IPS DF 4.7 (cell line): ENCODE measurements around the gene C1QTNF2.
"Not testable (repeated sequence)": the region's sequence is repeated elsewhere in the genome, so short reads cannot be mapped to it uniquely, and the experiment has no call there.

Experiments
- DNase-seq: peaks from one replicate; pipeline ENCODE4 v3.0.0-alpha.2; 2013; ENCODE audit warnings: low spot score; ENCODE audit errors: extremely low read depth

Gene C1QTNF2

DNA sequence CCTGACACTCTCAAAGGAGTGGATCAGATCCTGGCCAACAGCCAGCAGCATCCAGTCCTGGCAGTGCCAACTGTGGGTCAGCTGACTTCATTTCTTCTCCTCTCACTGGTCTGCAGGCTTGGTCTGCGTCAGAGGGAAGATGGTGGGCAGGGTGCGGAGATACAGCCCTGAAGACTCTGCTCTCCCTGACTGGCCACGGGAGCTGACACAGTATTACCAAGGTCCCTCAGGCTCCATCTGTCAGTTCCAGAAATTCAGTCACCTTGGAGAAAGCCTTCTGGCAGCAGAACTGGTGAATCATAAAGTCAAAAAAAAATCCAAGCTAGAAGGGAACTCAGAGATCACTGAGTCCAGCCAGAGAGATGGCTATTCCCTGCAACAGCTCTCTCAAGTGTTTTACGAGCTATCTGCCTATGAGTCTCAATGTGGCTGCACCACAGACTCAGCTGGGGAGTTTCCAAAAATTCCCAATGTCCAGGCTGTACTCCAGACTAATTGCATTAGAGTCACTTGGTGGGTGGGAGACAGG is 27.9 kb downstream of the C1QTNF2 start:
- no peak for DNase-seq

DNA sequence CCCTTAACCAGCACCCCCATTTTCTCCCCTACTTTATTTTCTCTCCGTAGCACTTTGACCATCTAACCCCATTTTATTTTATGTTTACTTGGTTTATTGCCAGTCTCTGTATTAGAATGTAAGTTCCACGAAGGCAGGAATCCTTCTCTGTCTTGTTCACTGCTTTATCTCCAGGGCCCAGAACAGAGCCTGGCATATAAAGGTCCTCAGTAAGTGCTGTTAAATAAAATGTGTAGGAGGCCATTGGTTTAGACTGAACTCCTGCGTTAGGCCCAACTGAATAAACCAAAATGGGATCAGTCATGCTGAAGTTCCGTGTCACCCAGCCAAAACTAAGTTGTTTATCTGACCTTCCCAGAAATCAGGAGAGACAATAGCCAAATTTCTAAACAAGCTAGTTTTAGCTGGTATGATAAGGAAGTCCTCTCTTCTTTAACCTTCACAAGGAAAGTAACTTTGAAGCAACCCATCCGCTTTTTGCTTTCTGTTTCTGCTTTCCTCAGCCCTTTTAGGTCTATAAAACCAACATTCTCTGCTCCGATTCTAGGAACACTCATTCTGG is 29.0 kb downstream of the C1QTNF2 start:
- no peak for DNase-seq

DNA sequence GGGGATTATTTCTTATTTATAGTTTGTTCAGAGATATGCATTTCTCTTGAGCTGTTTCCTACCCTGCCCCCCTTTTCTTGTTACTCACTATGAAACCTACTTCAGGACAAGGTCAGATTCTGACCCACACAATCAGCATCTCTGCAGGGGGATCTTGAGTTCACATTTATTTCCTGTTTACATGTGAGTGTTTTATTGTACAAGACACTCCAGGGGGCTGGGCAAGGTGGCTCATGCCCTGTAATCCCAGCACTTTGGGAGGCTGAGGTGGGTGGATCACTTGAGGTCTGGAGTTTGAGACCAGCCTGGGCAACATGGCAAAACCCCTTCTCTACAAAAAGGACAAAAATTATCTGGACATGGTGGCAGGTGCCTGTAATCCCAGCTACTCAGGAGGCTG is 29.9 kb downstream of the C1QTNF2 start:
- DNase-seq: not testable (repeated sequence)

- no peak for DNase-seq
Measured at GRCh38 chr5:160339406-160340130, 30.9 kb downstream of the C1QTNF2 start.

DNA sequence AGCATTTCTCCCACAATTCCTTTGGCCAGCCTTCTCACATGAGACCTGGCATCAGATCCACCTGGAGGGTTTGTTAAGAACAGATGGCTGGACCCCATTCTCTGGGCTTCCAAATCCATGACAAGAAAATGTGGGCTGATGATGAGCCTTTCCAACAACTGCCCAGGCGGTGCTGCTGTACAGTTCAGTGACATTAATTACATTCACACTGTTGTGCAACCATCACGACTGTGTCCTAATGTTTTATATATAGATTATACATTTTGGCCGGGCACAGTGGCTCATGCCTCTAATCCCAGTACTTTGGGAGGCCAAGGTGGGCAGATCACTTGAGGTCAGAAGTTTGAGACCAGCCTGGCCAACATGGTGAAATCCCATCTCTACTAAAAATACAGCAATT is 35.7 kb downstream of the C1QTNF2 start:
- not testable (repeated sequence) for DNase-seq

DNA sequence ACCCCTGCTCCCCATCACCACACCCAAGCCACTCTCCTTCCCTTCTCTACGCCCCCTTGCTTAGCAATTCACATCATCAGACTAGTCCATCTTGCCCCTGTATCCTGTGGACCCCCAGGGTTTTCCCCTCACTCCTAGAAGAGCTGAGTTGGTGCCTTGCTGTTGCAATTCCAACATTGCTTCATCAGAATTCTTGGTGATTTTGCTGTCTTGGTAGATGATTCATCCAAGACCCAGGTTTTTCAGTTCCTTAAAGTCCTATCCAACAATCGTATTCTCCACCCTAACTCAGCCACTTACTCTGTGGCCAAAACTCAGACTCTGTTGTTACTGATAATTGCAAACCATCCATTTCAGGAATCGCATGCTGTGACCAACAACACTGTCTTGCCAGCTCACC is 36.7 kb downstream of the C1QTNF2 start:
- DNase-seq: no peak

DNA sequence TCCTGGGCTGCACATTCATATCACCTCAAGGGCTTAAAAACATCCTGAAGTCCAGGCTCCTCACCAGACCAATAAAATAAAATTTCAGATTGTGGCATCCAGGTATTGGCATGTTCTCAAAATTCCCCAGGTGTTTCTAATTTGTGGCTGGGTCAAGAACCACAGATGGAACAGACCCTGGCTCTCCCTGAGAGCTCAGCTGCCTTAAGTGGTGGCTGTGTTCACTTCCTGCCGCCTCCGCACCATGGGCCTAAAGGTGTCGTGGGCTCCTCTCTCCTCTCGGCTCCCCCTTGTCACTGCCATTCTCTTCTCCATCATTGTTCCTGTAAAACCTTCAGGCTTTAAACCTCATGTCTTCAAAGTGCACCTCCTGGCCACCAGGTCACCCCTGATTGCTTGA is 40.2 kb downstream of the C1QTNF2 start:
- no peak for DNase-seq

DNA sequence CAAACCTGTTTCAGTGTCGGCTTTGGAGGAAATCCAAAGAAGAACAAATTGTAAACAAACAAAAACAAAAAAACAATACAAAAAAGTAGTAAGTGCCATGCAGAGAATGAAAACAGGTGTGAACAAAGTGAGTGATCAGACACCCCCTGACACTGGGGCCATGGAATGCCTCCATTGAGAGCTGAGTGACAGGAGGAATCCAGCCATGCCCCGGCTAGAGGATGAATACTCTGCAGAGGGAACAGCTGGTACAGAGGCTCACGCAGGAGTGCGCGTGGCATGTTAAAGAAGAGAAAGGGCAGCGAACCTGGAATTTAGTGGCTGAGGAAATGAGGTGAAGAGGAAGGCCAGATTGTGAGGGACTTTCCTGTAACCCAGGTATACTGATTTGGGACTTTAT is 42.6 kb downstream of the C1QTNF2 start:
- no peak for DNase-seq

GRCh38 chr5:160326981-160327380 is 43.4 kb downstream of the C1QTNF2 start:
- DNase-seq: no peak

GRCh38 chr5:160325716-160326115 is 44.7 kb downstream of the C1QTNF2 start:
- no peak for DNase-seq

- DNase-seq: no peak
Measured at GRCh38 chr5:160324886-160325285, 45.5 kb downstream of the C1QTNF2 start.

- DNase-seq: no peak
Measured at GRCh38 chr5:160318409-160318808, 52.0 kb downstream of the C1QTNF2 start.

GRCh38 chr5:160317434-160317833 is 53.0 kb downstream of the C1QTNF2 start:
- DNase-seq: no peak

DNA sequence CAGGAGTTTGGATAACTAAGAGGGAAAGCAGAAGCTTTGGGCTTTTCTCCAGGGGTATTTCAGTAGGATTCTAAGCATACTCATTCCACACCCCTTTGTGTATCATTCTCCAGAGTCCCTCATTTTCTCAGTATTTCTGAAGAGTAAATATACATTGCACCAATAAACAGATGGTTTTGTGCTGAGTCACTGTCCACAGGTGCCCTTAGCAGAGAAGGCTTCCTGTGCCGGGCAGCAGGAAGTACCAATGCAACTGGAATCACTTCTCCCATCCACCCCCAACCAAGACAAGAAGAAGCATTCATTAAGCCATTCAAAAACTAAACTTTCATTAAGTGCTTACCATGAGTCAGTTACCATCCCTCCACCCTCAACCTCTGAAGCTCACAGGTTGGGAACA is 54.5 kb downstream of the C1QTNF2 start:
- DNase-seq: no peak

GRCh38 chr5:160312960-160313727 is 57.3 kb downstream of the C1QTNF2 start:
- no peak for DNase-seq

GRCh38 chr5:160312134-160312959 is 58.1 kb downstream of the C1QTNF2 start, which contains the start of gene CCNJL:
CCNJL (minus strand) TSS chr5:160312564; CDS start chr5:160311923, 641 bp downstream.
- DNase-seq: no peak

DNA sequence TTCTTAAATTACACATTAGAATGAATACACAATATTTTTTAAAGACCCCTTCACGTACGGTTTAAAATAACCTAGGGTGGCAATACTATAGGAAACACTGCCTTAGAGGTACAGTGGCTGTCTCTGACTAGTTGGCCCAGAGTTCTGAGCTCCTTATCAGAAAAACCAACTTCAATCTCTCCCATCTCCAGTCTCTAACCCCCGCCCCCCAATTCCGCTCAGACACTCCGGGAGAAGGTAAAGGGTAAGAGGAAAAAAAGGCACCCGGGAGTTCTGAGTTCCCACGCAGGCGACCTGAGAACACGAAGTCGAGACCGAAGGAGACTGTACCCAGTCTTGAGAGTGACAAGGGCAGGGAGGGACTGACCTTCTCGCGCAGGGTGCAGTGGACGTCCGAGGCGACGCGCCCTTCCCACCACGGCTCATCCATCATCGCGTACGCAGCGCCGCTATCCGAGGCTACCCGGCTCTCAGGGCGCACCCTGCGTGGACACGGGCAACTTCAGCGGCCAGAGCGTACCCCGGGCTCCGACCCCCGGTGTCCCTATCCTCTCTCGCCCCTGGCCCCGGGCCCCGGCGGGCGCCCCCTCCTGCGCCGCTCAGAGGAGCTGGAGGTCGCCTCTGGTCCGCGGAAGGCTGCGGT is 58.8 kb downstream of the C1QTNF2 start:
- no peak for DNase-seq

GRCh38 chr5:160310552-160311295 is 59.7 kb downstream of the C1QTNF2 start:
- no peak for DNase-seq

- no peak for DNase-seq
Measured at GRCh38 chr5:160310140-160310539, 60.3 kb downstream of the C1QTNF2 start.

GRCh38 chr5:160306696-160307095 is 63.7 kb downstream of the C1QTNF2 start:
- DNase-seq: no peak
